ENCODE results near the gene PRKN.

- TF ChIP-seq EZH2 (IDR thresholded peaks at IDR 0.05; ENCODE audit: low read depth): no peak
- TF ChIP-seq, protein P1, sequence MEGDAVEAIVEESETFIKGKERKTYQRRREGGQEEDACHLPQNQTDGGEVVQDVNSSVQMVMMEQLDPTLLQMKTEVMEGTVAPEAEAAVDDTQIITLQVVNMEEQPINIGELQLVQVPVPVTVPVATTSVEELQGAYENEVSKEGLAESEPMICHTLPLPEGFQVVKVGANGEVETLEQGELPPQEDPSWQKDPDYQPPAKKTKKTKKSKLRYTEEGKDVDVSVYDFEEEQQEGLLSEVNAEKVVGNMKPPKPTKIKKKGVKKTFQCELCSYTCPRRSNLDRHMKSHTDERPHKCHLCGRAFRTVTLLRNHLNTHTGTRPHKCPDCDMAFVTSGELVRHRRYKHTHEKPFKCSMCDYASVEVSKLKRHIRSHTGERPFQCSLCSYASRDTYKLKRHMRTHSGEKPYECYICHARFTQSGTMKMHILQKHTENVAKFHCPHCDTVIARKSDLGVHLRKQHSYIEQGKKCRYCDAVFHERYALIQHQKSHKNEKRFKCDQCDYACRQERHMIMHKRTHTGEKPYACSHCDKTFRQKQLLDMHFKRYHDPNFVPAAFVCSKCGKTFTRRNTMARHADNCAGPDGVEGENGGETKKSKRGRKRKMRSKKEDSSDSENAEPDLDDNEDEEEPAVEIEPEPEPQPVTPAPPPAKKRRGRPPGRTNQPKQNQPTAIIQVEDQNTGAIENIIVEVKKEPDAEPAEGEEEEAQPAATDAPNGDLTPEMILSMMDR (conservative IDR thresholded peaks at IDR 0.05): no peak
Observed at GRCh38 chr6:162753775-162754174, 26.2 kb upstream of the PRKN start.
